PC-9 (cell line): ENCODE measurements around the gene SNX5. TPM values are rescaled to one million over a fixed set of nuclear protein-coding genes. Genes with fewer than 3 reads are reported as not detected.

Experiments used
- BruUV-seq: library from RNA; stranded (reverse); fragments of 400-500 nt; replicated peaks from 2 replicates; lab custom pipeline; 2021; lab: Mats Ljungman, UMichigan
- CTCF ChIA-PET: fragments of 300-600 bp; sonication (Branson Sonifier 250); formaldehyde crosslinking; loops from one replicate; lab custom pipeline; 2022; ENCODE audit warnings: antibody characterized with exemption; lab: Charles Lee
- POLR2A ChIA-PET: fragments of 300-600 bp; sonication (Branson Sonifier 250); formaldehyde crosslinking; loops from one replicate; lab custom pipeline; 2022; ENCODE audit warnings: antibody characterized with exemption; ENCODE audit not compliant: unreplicated experiment; lab: Charles Lee
- DNase-seq, 2 experiments: peaks; one replicate each; pipeline versions ENCODE4 v3.0.0 to v3.0.0-alpha.2; 2015 to 2022; ENCODE audit warnings: mixed read lengths in 1 of 2
- H2AFZ ChIP-seq: fragments of 200-600 bp; sonication (generic); 2 replicates; pipeline ENCODE4 v1.8.1; 2017; ENCODE audit warnings: antibody characterized with exemption
- H3F3A ChIP-seq: fragments of 200-600 bp; sonication (generic); 2 replicates; pipeline ENCODE4 v1.8.1; 2017; ENCODE audit warnings: antibody characterized with exemption, mild to moderate bottlenecking, low read depth; ENCODE audit not compliant: insufficient read depth
- H3K27ac ChIP-seq: fragments of 200-600 bp; sonication (generic); 2 replicates; pipeline ENCODE4 v1.6.1; 2016; ENCODE audit warnings: mixed run types
- H3K27me3 ChIP-seq: fragments of 200-600 bp; sonication (generic); 2 replicates; pipeline ENCODE4 v1.6.1; 2016; ENCODE audit warnings: low read depth, mixed run types; ENCODE audit not compliant: insufficient read depth
- H3K36me3 ChIP-seq: fragments of 200-600 bp; sonication (generic); 2 replicates; pipeline ENCODE4 v1.6.1; 2016; ENCODE audit warnings: low read depth, mixed run types
- H3K4me1 ChIP-seq: fragments of 200-600 bp; sonication (generic); replicated peaks from 2 replicates; pipeline ENCODE4 v1.6.1; 2016; ENCODE audit warnings: mixed run types; ENCODE audit not compliant: insufficient read depth
- H3K4me2 ChIP-seq: fragments of 200-600 bp; sonication (generic); 2 replicates; pipeline ENCODE4 v1.6.1; 2017; ENCODE audit warnings: mixed run types
- H3K4me3 ChIP-seq: fragments of 200-600 bp; sonication (generic); 2 replicates; pipeline ENCODE4 v1.6.1; 2016; ENCODE audit warnings: mixed run types
- H3K79me2 ChIP-seq: fragments of 200-600 bp; sonication (generic); 2 replicates; pipeline ENCODE4 v1.6.1; 2017; ENCODE audit warnings: low read depth, mixed run types
- H3K9me2 ChIP-seq: fragments of 200-600 bp; sonication (generic); 2 replicates; pipeline ENCODE4 v1.8.1; 2017; ENCODE audit warnings: mild to moderate bottlenecking; ENCODE audit not compliant: insufficient read depth
- H3K9me3 ChIP-seq: fragments of 200-600 bp; sonication (generic); 2 replicates; pipeline ENCODE4 v1.8.1; 2016; ENCODE audit warnings: low read depth; ENCODE audit not compliant: insufficient read depth
- H4K20me1 ChIP-seq: fragments of 200-600 bp; sonication (generic); 2 replicates; pipeline ENCODE4 v1.8.1; 2017; ENCODE audit not compliant: insufficient read depth
- CTCF ChIP-seq: fragments of 200-600 bp; sonication (generic); conservative IDR thresholded peaks from 2 replicates; pipeline ENCODE4 v1.6.1; 2017; ENCODE audit warnings: mixed run types, antibody characterized with exemption, mild to moderate bottlenecking, moderate library complexity
- EZH2 ChIP-seq: fragments of 200-600 bp; sonication (generic); IDR thresholded peaks from 2 replicates; pipeline ENCODE4 v1.8.0; 2017; ENCODE audit warnings: antibody characterized with exemption, low read depth
- intact Hi-C: fragments of 100-400 bp; cut with micrococcal nuclease; formaldehyde crosslinking; loops from one replicate; pipeline ENCODE4 v1.10.0; 2022; ENCODE audit not compliant: unreplicated experiment
- total RNA-seq: library from RNA; stranded (reverse); gene quantifications from 2 replicates; pipeline ENCODE4 v1.2.3, GENCODE V29; 2021

SNX5 gene
- total RNA-seq, 1 experiment from 2014 or later = 116 TPM

GRCh38 chr20:17897566-17898307, 70.9 kb downstream of the SNX5 start:
- H3K27ac ChIP-seq = no peak overlapping the region
- BruUV-seq = no TSS peak
- no peaks in the 10 kb centered on the region for H4K20me1 ChIP-seq
- H3K9me3 ChIP-seq = no peaks in the 10 kb centered on the region
- peak in 1 of 2 experiments; percentile 12 for DNase-seq
- TF ChIP-seq CTCF (no peak), EZH2 (no peak)
- no peaks in the 10 kb centered on the region for H3K4me1 ChIP-seq
- no peaks in the 10 kb centered on the region for H3K27me3 ChIP-seq
- POLR2A ChIA-PET = interaction anchor here (0.7 kb wide), 1 partner anchor 52 kb away, joined by 4 read pairs; no protein-coding TSS in a partner anchor
- H3K79me2 ChIP-seq = no peaks in the 10 kb centered on the region
- H3K9me2 ChIP-seq = no peaks in the 10 kb centered on the region
- H3K4me2 ChIP-seq = no peak overlapping the region
- CTCF ChIA-PET = interaction anchor here (1.2 kb wide), 1 partner anchor 215 kb away, joined by 6 read pairs; the partner anchor contains the start of gene RRBP1
- intact Hi-C loops = loop anchor here (1.0 to 2.0 kb wide), 5 partner anchors 217 to 392 kb away; no protein-coding TSS in a partner anchor
- peaks cover 6% of the 10 kb centered on the region; the same call in 1 of the 2 replicates for H3F3A ChIP-seq
- no peak overlapping the region for H3K4me3 ChIP-seq
- no peaks in the 10 kb centered on the region for H3K36me3 ChIP-seq
- H2AFZ ChIP-seq = no peak overlapping the region

- no peaks in the 10 kb centered on the region for H3K27me3 ChIP-seq
- H3K4me3 ChIP-seq = no peak overlapping the region
- peaks cover 6% of the 10 kb centered on the region; the same call in 1 of the 2 replicates for H3F3A ChIP-seq
- no peak overlapping the region for H2AFZ ChIP-seq
- BruUV-seq = no TSS peak
- H3K36me3 ChIP-seq = no peaks in the 10 kb centered on the region
- TF ChIP-seq CTCF (no peak), EZH2 (no peak)
- no peak overlapping the region for H3K4me2 ChIP-seq
- intact Hi-C loops = no loop called here
- DNase-seq = no peak
- no peak overlapping the region for H3K27ac ChIP-seq
- no peaks in the 10 kb centered on the region for H4K20me1 ChIP-seq
- H3K79me2 ChIP-seq = no peaks in the 10 kb centered on the region
- ChIA-PET CTCF (no interaction called here), POLR2A (no interaction called here)
- H3K9me3 ChIP-seq = no peaks in the 10 kb centered on the region
- no peaks in the 10 kb centered on the region for H3K4me1 ChIP-seq
- H3K9me2 ChIP-seq = no peaks in the 10 kb centered on the region
These were observed 71.7 kb downstream of the SNX5 start for GRCh38 chr20:17896771-17897369.

GRCh38 chr20:17896193-17896723, 72.3 kb downstream of the SNX5 start:
- Histone ChIP-seq H3K4me1 (no peaks in the 10 kb centered on the region), H4K20me1 (no peaks in the 10 kb centered on the region), H3K4me3 (no peak overlapping the region), H3K4me2 (no peak overlapping the region), H3K27ac (no peak overlapping the region), H3F3A (peaks cover 6% of the 10 kb centered on the region; the same call in 1 of the 2 replicates), H3K36me3 (no peaks in the 10 kb centered on the region), H3K9me2 (no peaks in the 10 kb centered on the region), H3K79me2 (no peaks in the 10 kb centered on the region), H3K9me3 (no peaks in the 10 kb centered on the region), H2AFZ (no peak overlapping the region), H3K27me3 (no peaks in the 10 kb centered on the region)
- intact Hi-C loops = no loop called here
- POLR2A ChIA-PET = interaction anchor here (0.7 kb wide), 1 partner anchor 216 kb away, joined by 5 read pairs; no protein-coding TSS in a partner anchor
- DNase-seq = peak in 1 of 2 experiments; percentile 18
- TF ChIP-seq EZH2 = no peak
- TF ChIP-seq CTCF = no peak
- BruUV-seq = no TSS peak
- CTCF ChIA-PET = no interaction called here
